GM18517 (cell line): ENCODE results near the gene PRDM16.

Experiments
- ATAC-seq: cut with Tn5 transposase; IDR thresholded peaks from one replicate; pipeline ENCODE4 v1.9.1; 2021; ENCODE audit warnings: mild to moderate bottlenecking, moderate library complexity; ENCODE audit not compliant: unreplicated experiment

The PRDM16 gene

DNA sequence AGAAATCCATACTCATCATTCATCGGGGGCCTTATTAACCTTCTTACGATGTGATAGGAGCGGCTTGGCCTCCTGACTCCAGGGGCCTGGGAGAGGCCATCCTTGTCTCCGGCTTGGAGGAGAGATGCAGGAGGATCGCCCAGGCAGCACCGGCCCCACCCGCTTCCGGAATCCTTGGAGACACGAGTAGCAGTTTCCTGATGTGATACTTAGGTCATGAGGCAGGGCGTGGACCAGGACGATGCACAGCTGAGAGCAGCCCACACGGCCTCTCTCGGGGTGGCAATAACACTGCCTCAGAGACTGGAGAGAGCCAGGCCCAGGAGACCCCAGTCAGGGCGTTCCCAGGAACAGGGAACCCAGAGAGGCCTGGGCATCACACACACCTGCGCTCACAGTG lies 221.9 kb downstream of the PRDM16 start:
- ATAC-seq = no peak

DNA sequence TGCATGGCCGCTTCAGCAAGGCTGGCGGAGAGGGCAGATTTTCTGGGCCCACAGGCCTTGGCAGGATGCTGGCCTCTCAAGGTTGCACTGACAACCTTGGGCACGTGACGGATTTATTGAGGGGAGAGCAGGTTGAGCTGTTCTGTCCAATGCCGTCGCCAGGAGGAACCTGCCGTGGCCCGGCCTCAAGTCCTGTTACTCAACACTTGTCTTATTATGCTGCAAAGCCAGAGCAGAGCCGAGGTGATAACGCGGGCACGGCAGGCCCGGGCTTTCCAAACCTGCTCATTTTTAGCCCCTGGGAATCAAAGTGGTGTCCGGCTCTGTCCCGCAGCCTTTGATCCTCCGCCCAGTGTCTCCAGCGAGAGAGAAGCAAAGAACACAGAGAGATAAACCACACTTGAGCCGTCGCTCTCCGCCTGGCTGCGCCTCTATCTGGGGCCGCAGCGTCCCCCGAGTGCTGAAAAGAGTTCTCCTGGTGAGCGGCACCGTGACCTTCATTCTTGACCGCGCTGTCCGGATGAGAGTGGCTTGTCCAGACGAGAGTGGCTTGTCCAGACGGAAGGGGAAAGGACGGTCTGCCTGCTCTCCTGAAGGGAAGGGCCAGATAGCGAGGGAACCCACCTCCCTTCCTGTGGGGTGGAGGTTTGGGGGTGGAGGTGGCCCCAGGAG lies 223.2 kb downstream of the PRDM16 start:
- ATAC-seq = no peak

DNA sequence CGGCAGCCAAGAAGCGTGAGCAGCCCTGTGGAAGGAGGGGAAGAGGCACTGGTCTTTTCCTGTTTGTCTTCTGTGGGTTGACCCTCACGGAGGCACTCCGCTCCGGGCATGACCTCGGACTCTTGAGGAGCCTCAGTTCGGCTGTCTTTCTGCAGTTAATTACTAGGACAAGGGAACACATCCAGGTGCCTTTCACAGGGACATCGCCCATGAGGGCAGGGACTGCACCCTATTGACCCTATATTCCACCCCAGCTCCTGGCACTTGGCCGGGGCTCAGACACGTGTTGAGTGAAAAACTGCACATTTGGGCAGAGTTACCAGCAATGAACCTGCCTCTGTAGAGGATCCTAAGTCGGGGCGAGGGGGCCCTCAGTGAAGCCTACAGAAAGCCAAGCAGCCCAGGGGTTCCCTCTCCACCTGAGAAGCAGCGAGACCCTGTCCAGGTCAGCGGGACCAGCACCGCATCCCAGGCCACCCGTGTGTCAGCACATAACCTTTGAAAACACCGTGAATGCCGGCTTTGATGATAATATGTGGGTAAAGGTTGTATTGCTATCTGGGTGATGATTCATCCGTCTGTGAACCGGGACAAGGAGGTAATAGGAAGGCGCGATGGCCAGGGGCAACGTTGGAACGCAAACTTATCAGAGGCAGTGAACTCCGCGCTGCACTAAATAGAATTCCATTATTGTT lies 224.0 kb downstream of the PRDM16 start:
- no peak for ATAC-seq

- no peak for ATAC-seq
Measured at GRCh38 chr1:3293563-3294080, 224.6 kb downstream of the PRDM16 start.

GRCh38 chr1:3294450-3294849 lies 225.4 kb downstream of the PRDM16 start:
- ATAC-seq = no peak

- ATAC-seq = no peak
Measured at GRCh38 chr1:3295846-3296245, 226.8 kb downstream of the PRDM16 start.

- no peak for ATAC-seq
Measured at GRCh38 chr1:3296326-3296725, 227.3 kb downstream of the PRDM16 start.

DNA sequence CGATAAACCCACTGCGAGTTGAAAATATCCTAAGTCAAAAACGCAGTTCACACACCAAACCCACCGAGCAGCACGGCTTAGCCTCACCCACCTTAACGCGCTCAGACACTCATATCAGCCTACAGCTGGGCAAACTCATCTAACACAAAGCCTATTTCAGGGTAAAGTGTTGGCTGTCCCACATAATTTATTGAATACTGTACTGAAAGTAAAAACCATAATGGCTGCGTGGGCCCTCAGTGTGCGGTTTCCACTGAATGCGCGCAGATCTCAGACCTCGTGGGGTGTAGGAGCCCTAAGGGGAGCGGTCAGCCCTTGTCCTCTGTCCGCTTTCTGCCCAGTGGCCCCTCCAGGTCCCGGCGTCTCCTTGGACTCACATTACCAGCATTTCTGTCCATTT lies 227.8 kb downstream of the PRDM16 start:
- ATAC-seq = no peak

DNA sequence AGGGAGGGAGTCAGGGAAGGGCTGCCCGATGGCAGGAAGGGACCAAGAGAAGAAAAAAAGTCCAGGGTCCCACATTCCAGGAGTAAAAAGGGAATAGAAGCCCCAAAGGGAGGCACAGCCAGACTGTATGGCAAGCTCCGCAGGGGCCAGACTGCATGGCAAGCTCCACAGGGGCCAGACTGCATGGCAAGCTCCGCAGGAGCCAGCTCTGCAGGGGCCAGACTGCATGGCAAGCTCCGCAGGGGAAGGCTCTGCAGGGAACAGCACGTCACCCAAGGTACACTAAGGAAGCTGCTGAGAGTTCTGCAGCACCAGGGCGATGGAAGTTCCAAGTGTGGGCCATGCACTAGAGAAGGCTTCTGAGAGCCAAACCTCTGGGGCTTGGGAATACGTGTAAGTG lies 228.8 kb downstream of the PRDM16 start:
- no peak for ATAC-seq

DNA sequence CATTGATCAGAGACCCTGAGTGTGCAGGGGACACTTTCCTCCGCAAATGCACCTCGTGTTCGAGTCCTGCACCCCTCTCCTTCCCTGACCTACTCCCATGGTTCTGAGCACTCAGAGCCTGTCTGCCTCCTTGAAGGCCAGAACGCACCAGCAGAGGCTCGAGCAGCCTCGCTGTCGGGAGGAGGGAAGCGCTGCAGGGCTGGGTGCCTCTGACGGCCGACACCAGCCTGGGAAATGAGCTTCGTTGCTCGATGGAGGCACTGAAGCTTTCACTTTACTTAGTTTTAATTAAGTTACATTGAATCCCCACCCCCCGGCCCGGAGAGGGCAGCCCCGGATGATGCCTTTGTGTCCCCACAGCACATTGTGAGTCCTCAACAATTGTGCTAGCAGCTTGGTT lies 229.2 kb downstream of the PRDM16 start:
- no peak for ATAC-seq

GRCh38 chr1:3304246-3304645 lies 235.2 kb downstream of the PRDM16 start:
- no peak for ATAC-seq

GRCh38 chr1:3304692-3305091 lies 235.7 kb downstream of the PRDM16 start:
- ATAC-seq = no peak

DNA sequence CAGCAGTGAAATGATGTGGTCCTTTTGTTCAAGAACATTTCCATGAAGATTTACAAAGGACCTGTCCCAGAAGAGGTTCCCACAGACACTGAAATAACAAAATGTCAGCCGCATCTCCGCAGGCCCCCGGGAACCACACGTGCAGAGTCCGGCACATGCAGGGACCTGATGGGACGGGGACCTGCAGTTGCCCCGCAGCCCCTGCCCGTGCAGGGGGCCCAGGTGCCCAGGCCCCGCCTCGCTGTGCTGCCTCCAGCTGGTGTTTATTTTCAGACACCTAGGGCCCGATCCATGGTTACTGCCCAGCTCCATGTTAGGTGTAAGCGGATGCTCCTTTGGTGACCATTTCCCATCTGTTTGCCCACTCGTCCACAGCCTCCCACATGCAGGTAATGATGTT lies 236.2 kb downstream of the PRDM16 start:
- no peak for ATAC-seq

- no peak for ATAC-seq
Measured at GRCh38 chr1:3306583-3307291, 237.7 kb downstream of the PRDM16 start.

DNA sequence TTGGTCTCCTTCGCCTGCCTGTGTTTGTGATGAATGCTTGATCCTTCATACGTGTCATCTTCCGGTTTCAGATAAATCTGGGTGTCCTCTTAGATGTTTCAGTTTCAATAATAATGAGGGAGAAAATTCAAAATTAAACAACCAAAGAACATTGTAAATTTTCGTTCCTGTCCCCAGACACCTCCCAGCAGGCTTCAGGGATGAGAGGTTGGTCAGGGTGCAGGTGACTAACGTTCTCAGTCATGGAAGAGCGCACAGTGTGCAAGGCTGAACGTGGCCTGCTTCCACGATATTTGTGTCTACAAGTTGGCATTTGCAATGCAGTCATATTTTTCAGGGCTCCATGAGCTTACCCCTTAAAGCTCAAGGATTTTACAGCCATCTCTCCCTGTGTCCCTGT lies 238.4 kb downstream of the PRDM16 start:
- ATAC-seq = no peak

- no peak for ATAC-seq
Measured at GRCh38 chr1:3308053-3308452, 239.1 kb downstream of the PRDM16 start.

DNA sequence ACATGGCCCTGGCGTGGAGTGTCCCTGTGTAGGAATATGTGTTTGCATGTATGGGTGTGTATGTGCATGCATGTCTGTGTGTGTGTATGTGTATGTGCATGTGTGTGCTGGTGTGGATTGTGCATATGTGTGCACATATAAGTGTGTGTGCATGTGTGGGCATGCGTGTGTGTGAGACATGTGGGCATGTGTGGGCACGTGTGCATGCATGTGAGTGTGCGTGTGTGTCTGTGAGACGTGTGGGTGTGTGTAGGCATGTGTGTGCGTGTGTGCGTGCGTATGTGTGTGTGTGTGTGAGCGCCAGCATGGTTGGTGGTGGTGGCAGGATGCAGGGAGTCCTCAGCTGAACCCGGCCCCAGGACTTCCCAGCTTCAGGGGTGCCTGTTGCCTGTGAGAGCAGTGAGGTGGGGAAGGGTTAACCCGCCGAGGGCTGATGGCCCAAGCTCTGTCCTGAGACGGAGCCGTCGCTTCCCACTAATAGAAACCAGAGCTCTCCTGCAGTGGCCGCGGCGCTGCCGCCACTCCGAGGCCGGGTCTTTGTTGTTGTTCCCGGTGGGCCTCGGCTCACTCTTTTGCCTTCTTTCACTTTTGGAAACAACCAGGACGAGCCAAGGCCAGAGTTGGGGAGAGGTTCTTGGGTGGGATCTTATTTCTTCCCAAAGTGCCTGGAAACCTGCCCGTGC lies 241.9 kb downstream of the PRDM16 start:
- ATAC-seq = no peak

GRCh38 chr1:3311711-3312110 lies 242.7 kb downstream of the PRDM16 start:
- no peak for ATAC-seq

DNA sequence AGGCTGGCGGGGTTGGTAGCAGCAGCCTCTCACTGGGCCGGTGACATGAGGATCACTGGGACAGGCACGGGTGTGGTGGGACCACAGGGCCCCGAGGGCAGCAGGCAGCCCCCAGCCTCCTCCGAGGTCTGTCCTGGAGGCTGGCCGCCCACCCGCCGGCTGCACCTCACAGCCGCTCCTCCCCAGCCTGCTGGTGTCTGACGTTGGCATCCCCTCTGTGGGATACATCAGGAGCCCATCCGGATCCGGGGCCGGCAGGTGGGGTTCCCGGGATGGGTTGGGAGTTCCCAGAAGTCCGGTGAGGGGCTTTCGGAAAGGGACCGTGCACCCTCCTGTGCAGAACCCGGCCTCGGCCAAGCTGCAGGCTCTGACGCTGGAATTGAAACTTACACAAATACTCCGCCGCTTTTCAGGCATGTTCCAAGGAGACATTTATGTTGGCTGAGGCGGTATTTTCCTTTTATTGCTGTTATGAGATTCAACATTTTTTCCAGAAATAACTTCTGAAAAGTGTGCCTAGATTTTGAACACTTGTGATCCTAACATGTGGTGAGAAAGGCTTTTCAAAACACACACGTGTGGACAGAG lies 243.4 kb downstream of the PRDM16 start:
- ATAC-seq = no peak

GRCh38 chr1:3312898-3313575 lies 244.0 kb downstream of the PRDM16 start:
- ATAC-seq = no peak
